HG02852 (cell line): ENCODE measurements around the gene NXN.
"Not testable (repeated sequence)": the region's sequence is repeated elsewhere in the genome, so short reads cannot be mapped to it uniquely, and the experiment has no call there.

Experiments
- ATAC-seq: cut with Tn5 transposase; IDR thresholded peaks from one replicate; pipeline ENCODE4 v1.9.1; 2021; ENCODE audit warnings: mild to moderate bottlenecking, moderate library complexity; ENCODE audit not compliant: unreplicated experiment

The NXN gene

GRCh38 chr17:867896-868489 is 111.6 kb downstream of the NXN start:
- no peak for ATAC-seq

- ATAC-seq = not testable (repeated sequence)
These were observed 112.3 kb downstream of the NXN start for GRCh38 chr17:867238-867637.

- no peak for ATAC-seq
These were observed 112.9 kb downstream of the NXN start for GRCh38 chr17:866568-867103.

- ATAC-seq = no peak
These were observed 115.3 kb downstream of the NXN start for GRCh38 chr17:864315-864714.

- ATAC-seq = no peak
These were observed 115.7 kb downstream of the NXN start for GRCh38 chr17:863880-864279.

- no peak for ATAC-seq
These were observed 117.0 kb downstream of the NXN start for GRCh38 chr17:862582-862981.

GRCh38 chr17:861364-861763 is 118.2 kb downstream of the NXN start:
- ATAC-seq = no peak

- ATAC-seq = no peak
These were observed 118.8 kb downstream of the NXN start for GRCh38 chr17:860805-861204.

- no peak for ATAC-seq
These were observed 119.8 kb downstream of the NXN start for GRCh38 chr17:859824-860195.

- ATAC-seq = no peak
These were observed 120.3 kb downstream of the NXN start for GRCh38 chr17:859061-859823.

- no peak for ATAC-seq
These were observed 123.4 kb downstream of the NXN start for GRCh38 chr17:856149-856548.

GRCh38 chr17:855569-855968 is 124.0 kb downstream of the NXN start:
- no peak for ATAC-seq

GRCh38 chr17:852850-853249 is 126.7 kb downstream of the NXN start:
- not testable (repeated sequence) for ATAC-seq

GRCh38 chr17:852349-852748 is 127.2 kb downstream of the NXN start:
- no peak for ATAC-seq

GRCh38 chr17:851924-852323 is 127.7 kb downstream of the NXN start:
- ATAC-seq = no peak

- ATAC-seq = no peak
These were observed 128.5 kb downstream of the NXN start for GRCh38 chr17:850851-851763.

- no peak for ATAC-seq
These were observed 129.3 kb downstream of the NXN start for GRCh38 chr17:850086-850850.

GRCh38 chr17:848402-848801 is 131.2 kb downstream of the NXN start:
- no peak for ATAC-seq

- no peak for ATAC-seq
These were observed 132.4 kb downstream of the NXN start for GRCh38 chr17:846901-847843.

- ATAC-seq = no peak
These were observed 138.3 kb downstream of the NXN start for GRCh38 chr17:841313-841712.
